H1 (cell line): Measurements from ENCODE around the gene COL8A1. TPM values are rescaled to one million over a fixed set of nuclear protein-coding genes. Genes with fewer than 3 reads are reported as not detected.

Source experiments
- CTCF ChIA-PET: fragments of 300-600 bp; sonication (Branson Sonifier 250); formaldehyde crosslinking; loops from one replicate; lab custom pipeline; 2021; ENCODE audit not compliant: partially characterized antibody; lab: Charles Lee
- POLR2A ChIA-PET: fragments of 300-600 bp; sonication (Branson Sonifier 250); formaldehyde crosslinking; loops from one replicate; lab custom pipeline; 2021; ENCODE audit warnings: inconsistent platforms; ENCODE audit not compliant: partially characterized antibody; lab: Charles Lee
- DNase-seq, 2 experiments: peaks; one replicate each; pipeline versions ENCODE4 v3.0.0 to v3.0.0-alpha.2; 2010 to 2022; ENCODE audit warnings: low spot score in 2 of 2, low read depth in 1 of 2, mixed read lengths in 1 of 2
- FAIRE-seq: peaks from 2 replicates; lab custom pipeline; 2011; peaks lifted over from hg19 to GRCh38; lab: Jason Lieb, UNC
- H2AFZ ChIP-seq: 2 replicates; pipeline ENCODE4 v1.8.1; 2012; ENCODE audit warnings: low read length, inconsistent platforms
- H2AK5ac ChIP-seq: 2 replicates; pipeline ENCODE4 v1.6.1; 2013; ENCODE audit warnings: low read depth, low read length
- H2BK120ac ChIP-seq: replicated peaks from 2 replicates; pipeline ENCODE3; 2013; ENCODE audit warnings: low read depth, low read length, inconsistent platforms
- H2BK12ac ChIP-seq: 2 replicates; pipeline ENCODE4 v1.6.1; 2013; ENCODE audit warnings: low read depth, low read length
- H2BK15ac ChIP-seq: 2 replicates; pipeline ENCODE4 v1.6.1; 2013; ENCODE audit warnings: low read length
- H2BK20ac ChIP-seq: 2 replicates; pipeline ENCODE4 v1.6.1; 2013; ENCODE audit warnings: low read length
- H2BK5ac ChIP-seq: 2 replicates; pipeline ENCODE4 v1.6.1; 2013; ENCODE audit warnings: low read depth, low read length
- H3K14ac ChIP-seq: 2 replicates; pipeline ENCODE4 v1.6.1; 2013; ENCODE audit warnings: inconsistent platforms; ENCODE audit not compliant: insufficient read length
- H3K18ac ChIP-seq: 2 replicates; pipeline ENCODE4 v1.6.1; 2013; ENCODE audit warnings: low read length; ENCODE audit errors: extremely low read depth
- H3K23ac ChIP-seq: 2 replicates; pipeline ENCODE4 v1.6.1; 2013; ENCODE audit warnings: inconsistent platforms; ENCODE audit not compliant: insufficient read length
- H3K23me2 ChIP-seq: 2 replicates; pipeline ENCODE4 v1.6.1; 2013; ENCODE audit warnings: low read depth, low read length
- H3K27ac ChIP-seq: 2 replicates; pipeline ENCODE4 v1.6.1; 2011; ENCODE audit warnings: low read depth, low read length, inconsistent platforms
- H3K27me3 ChIP-seq, 4 experiments: replicated peaks in 1 of 4; 1 replicate in 1 of 4; 2 replicates in 3 of 4; pipeline versions ENCODE4 v1.6.1 to v1.8.1; 2011 to 2013; ENCODE audit warnings: low read length in 3 of 4, mild to moderate bottlenecking in 3 of 4, inconsistent platforms in 2 of 4, mixed read lengths in 2 of 4, moderate library complexity in 1 of 4; ENCODE audit not compliant: control insufficient read depth in 3 of 4, insufficient read depth in 3 of 4; ENCODE audit errors: extremely low read depth in 1 of 4
- H3K36me3 ChIP-seq, 4 experiments: 2 replicates each; pipeline versions ENCODE4 v1.6.1 to v1.8.1; 2011 to 2013; ENCODE audit warnings: mild to moderate bottlenecking in 4 of 4, low read length in 3 of 4, moderate library complexity in 2 of 4, control low read depth in 1 of 4, inconsistent platforms in 1 of 4; ENCODE audit not compliant: insufficient read depth in 4 of 4, control insufficient read depth in 2 of 4
- H3K4ac ChIP-seq: replicated peaks from 2 replicates; pipeline ENCODE3; 2013; ENCODE audit warnings: low read length, low read depth, mixed read lengths, inconsistent platforms; ENCODE audit not compliant: insufficient read length
- H3K4me1 ChIP-seq, 4 experiments: replicated peaks in 1 of 4; 1 replicate in 1 of 4; 2 replicates in 3 of 4; pipeline versions ENCODE4 v1.6.1 to v1.8.1; 2011 to 2013; ENCODE audit warnings: low read length in 3 of 4, inconsistent platforms in 2 of 4, mixed read lengths in 1 of 4; ENCODE audit not compliant: insufficient read depth in 4 of 4, control insufficient read depth in 3 of 4
- H3K4me2 ChIP-seq, 2 experiments: 2 replicates each; pipeline versions ENCODE4 v1.6.1 to v1.8.1; 2011 to 2013; ENCODE audit warnings: low read depth in 2 of 2, low read length in 2 of 2, control low read depth in 1 of 2, inconsistent platforms in 1 of 2, mild to moderate bottlenecking in 1 of 2; ENCODE audit not compliant: insufficient read depth in 1 of 2
- H3K4me3 ChIP-seq, 4 experiments: fragments of 200-600, 300-600 bp in 1 of 4; sonication (generic), shearing (Covaris generic), sonication (Bioruptor Twin) in 1 of 4; 2 replicates each; pipeline versions ENCODE4 v1.5.1 to v1.8.1; 2011 to 2016; ENCODE audit warnings: low read length in 4 of 4, low read depth in 3 of 4, control low read depth in 2 of 4, inconsistent platforms in 2 of 4, mild to moderate bottlenecking in 2 of 4, mixed read lengths in 1 of 4, moderate library complexity in 1 of 4; ENCODE audit not compliant: insufficient read depth in 2 of 4; ENCODE audit errors: extremely low read depth in 1 of 4
- H3K56ac ChIP-seq: replicated peaks from 2 replicates; pipeline ENCODE3; 2013; ENCODE audit warnings: low read depth, mild to moderate bottlenecking, mixed read lengths, low read length, inconsistent platforms; ENCODE audit not compliant: insufficient read length
- H3K79me1 ChIP-seq: 2 replicates; pipeline ENCODE4 v1.6.1; 2013; ENCODE audit warnings: low read depth, low read length, control low read depth
- H3K79me2 ChIP-seq, 2 experiments: 2 replicates each; pipeline versions ENCODE4 v1.6.1 to v1.8.1; 2012 to 2013; ENCODE audit warnings: low read length in 2 of 2, mild to moderate bottlenecking in 2 of 2, inconsistent platforms in 1 of 2; ENCODE audit not compliant: insufficient read depth in 2 of 2, control insufficient read depth in 1 of 2
- H3K9ac ChIP-seq, 4 experiments: replicated peaks in 1 of 4; 1 replicate in 1 of 4; 2 replicates in 3 of 4; pipeline versions ENCODE4 v1.6.1 to v1.8.1; 2011 to 2013; ENCODE audit warnings: low read depth in 3 of 4, low read length in 3 of 4, control low read depth in 2 of 4, mild to moderate bottlenecking in 2 of 4, moderate library complexity in 2 of 4, inconsistent platforms in 1 of 4; ENCODE audit errors: extremely low read depth in 1 of 4
- H3K9me3 ChIP-seq, 2 experiments: 2 replicates each; pipeline versions ENCODE4 v1.6.1 to v1.8.1; 2012 to 2013; ENCODE audit warnings: mild to moderate bottlenecking in 2 of 2, moderate library complexity in 2 of 2, control low read depth in 1 of 2, inconsistent platforms in 1 of 2, low read depth in 1 of 2, low read length in 1 of 2, mixed read lengths in 1 of 2; ENCODE audit not compliant: insufficient read depth in 2 of 2
- H4K20me1 ChIP-seq, 2 experiments: replicated peaks in 1 of 2; 2 replicates each; pipeline versions ENCODE3 to v1.8.1; 2011 to 2013; ENCODE audit warnings: inconsistent platforms in 2 of 2, low read length in 2 of 2, mild to moderate bottlenecking in 1 of 2; ENCODE audit not compliant: insufficient read depth in 2 of 2, control insufficient read depth in 1 of 2
- H4K5ac ChIP-seq: 2 replicates; pipeline ENCODE4 v1.6.1; 2013; ENCODE audit warnings: low read length, low read depth, mixed read lengths, inconsistent platforms; ENCODE audit not compliant: insufficient read length
- H4K8ac ChIP-seq: 2 replicates; pipeline ENCODE4 v1.8.0; 2013; ENCODE audit warnings: mild to moderate bottlenecking, moderate library complexity, low read length, inconsistent platforms; ENCODE audit not compliant: insufficient read depth; ENCODE audit errors: extremely low read depth
- H4K91ac ChIP-seq: replicated peaks from 2 replicates; pipeline ENCODE3; 2013; ENCODE audit warnings: low read length, mixed read lengths, inconsistent platforms; ENCODE audit not compliant: insufficient read length
- BCL11A ChIP-seq, 2 experiments: IDR thresholded peaks; one replicate each; pipeline ENCODE4 v1.6.1; 2011; ENCODE audit warnings: low read depth in 2 of 2, low read length in 2 of 2, mild to moderate bottlenecking in 2 of 2
- FOSL1 ChIP-seq: IDR thresholded peaks from 2 replicates; pipeline ENCODE4 v1.6.1; 2011; ENCODE audit warnings: mild to moderate bottlenecking, low read depth, low read length, moderate library complexity; ENCODE audit not compliant: insufficient read depth
- KDM1A ChIP-seq: fragments of 200-600, 300-600 bp; sonication (generic); IDR thresholded peaks from 2 replicates; pipeline ENCODE4 v1.7.1; 2016; ENCODE audit warnings: mild to moderate bottlenecking, low read length, borderline replicate concordance
- NANOG ChIP-seq: IDR thresholded peaks from 2 replicates; pipeline ENCODE4 v1.6.1; 2011; ENCODE audit warnings: low read length, low read depth, mild to moderate bottlenecking, inconsistent platforms; ENCODE audit not compliant: insufficient read depth, poor library complexity, severe bottlenecking
- SP1 ChIP-seq: IDR thresholded peaks from 2 replicates; pipeline ENCODE4 v1.6.1; 2011; ENCODE audit warnings: low read depth, low read length
- TCF12 ChIP-seq: IDR thresholded peaks from 2 replicates; pipeline ENCODE4 v1.6.1; 2011; ENCODE audit warnings: low read depth, mild to moderate bottlenecking, low read length
- YY1 ChIP-seq: IDR thresholded peaks from 2 replicates; pipeline ENCODE4 v1.6.1; 2011; ENCODE audit warnings: low read depth, mild to moderate bottlenecking, low read length
- WGBS, 2 experiments: shearing (Covaris generic) in 1 of 2; methylation state at CpG; one replicate each; pipeline versions ENCODE4 v1.1.6 to v1.1.7; 2013 to 2015; ENCODE audit warnings: low lambda C conversion rate in 2 of 2, mixed read lengths in 2 of 2, inconsistent platforms in 1 of 2, low coverage in 1 of 2, missing lambda C conversion rate in 1 of 2; ENCODE audit not compliant: insufficient replicate concordance in 2 of 2, insufficient coverage in 1 of 2, insufficient read length in 1 of 2; ENCODE audit errors: extremely low coverage in 1 of 2, missing lambda C conversion rate in 1 of 2; 5-methylcytosine and 5-hydroxymethylcytosine counted together
- polyA plus RNA-seq, 7 experiments: library from polyadenylated mRNA; depleted of rRNA in 3 of 7; stranded (reverse) in 5 of 7; unstranded in 2 of 7; fragments of >200 nt in 5 of 7; fragments of 200-250 nt in 2 of 7; gene quantifications; 1 replicate in 5 of 7; 2 replicates in 1 of 7; 4 replicates in 1 of 7; pipeline versions ENCODE4 v1.2.1 to v1.2.3, GENCODE V29; 2011 to 2013; ENCODE audit warnings: missing spikeins in 2 of 7, mixed read lengths in 2 of 7
- total RNA-seq: library from RNA; stranded (reverse); fragmentation: NEBNext Ultra II Directional; extraction: Animal tissue kit (Norgen Biotek cat#: 25700); gene quantifications from 2 replicates; pipeline ENCODE4 v1.2.1, GENCODE V29; 2021

The COL8A1 gene
- total and polyA plus RNA-seq, 2 of the 8 experiments (the other 6 are each of a cell fraction or from before 2014, with no cell fraction given), result 0.21 to 1.2 TPM

DNA sequence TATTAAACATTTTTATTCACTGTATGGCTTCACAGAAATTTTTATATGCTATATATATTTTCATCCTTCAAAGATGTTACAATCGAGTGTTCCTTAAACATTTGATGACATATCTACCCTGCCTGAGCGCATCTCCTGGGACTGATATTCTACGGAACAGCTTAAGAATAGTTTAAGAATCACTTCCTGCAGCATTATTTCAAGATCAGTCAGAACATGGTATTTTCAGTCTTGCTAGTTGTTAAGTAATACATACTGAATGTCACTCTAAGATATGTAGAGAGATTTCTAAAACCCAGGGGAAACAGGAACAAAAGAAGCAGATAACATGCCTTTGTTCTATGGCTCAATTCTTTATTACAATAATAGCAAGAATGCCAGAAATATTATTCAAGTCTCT lies 8.7 kb downstream of the COL8A1 start:
- H3K79me1 ChIP-seq, result no peaks in the 10 kb centered on the region
- H3K14ac ChIP-seq, result no peak overlapping the region
- H4K20me1 ChIP-seq, result no peaks in the 10 kb centered on the region
- no peak overlapping the region for H3K18ac ChIP-seq
- no peak overlapping the region for H2AFZ ChIP-seq
- H3K27me3 ChIP-seq, result no peaks in the 10 kb centered on the region
- no peak overlapping the region for H4K8ac ChIP-seq
- no peak overlapping the region for H3K56ac ChIP-seq
- peaks cover 0 to 4% (median 0%) of the 10 kb centered on the region in 4 experiments; a peak in 1 of 7 replicates for H3K4me1 ChIP-seq
- H3K4ac ChIP-seq, result no peak overlapping the region
- CTCF ChIA-PET, result interaction anchor here (1.1 to 6.9 kb wide), 16 partner anchors 9 to 474 kb away, joined by 3 to 49 read pairs (median 6); partner anchors contain the start of gene COL8A1
- no peak overlapping the region for H3K27ac ChIP-seq
- H3K23ac ChIP-seq, result no peak overlapping the region
- 90% methylated on average over 3 of the region's 3 CpGs; no CpG with 5 or more reads in 1 of the 2 experiments for WGBS, 2 experiments
- TF ChIP-seq YY1 (no peak), FOSL1 (no peak), TCF12 (no peak), KDM1A (no peak), BCL11A (IDR thresholded peaks at IDR 0.05; ENCODE audit: low read depth in 2 of 2, low read length in 2 of 2) (no peak), SP1 (no peak), NANOG (no peak)
- TF ChIP-seq, all 59 proteins: peak for 0
- Histone ChIP-seq H3K79me2 (no peaks in the 10 kb centered on the region), H2BK120ac (no peak overlapping the region), H4K91ac (no peak overlapping the region), H4K5ac (no peak overlapping the region), H2BK12ac (no peak overlapping the region), H2BK5ac (no peak overlapping the region), H3K9ac (no peak overlapping the region), H3K23me2 (no peaks in the 10 kb centered on the region), H3K36me3 (no peaks in the 10 kb centered on the region), H2BK20ac (no peak overlapping the region), H3K4me2 (no peak overlapping the region), H3K9me3 (no peaks in the 10 kb centered on the region), H2BK15ac (no peak overlapping the region), H2AK5ac (no peak overlapping the region), H3K4me3 (no peak overlapping the region)
- FAIRE-seq (no peak), DNase-seq (no peak)
- POLR2A ChIA-PET, result no interaction called here
